Osteoblast (primary cell): ENCODE measurements around the gene ONECUT2. TPM values are rescaled to one million over a fixed set of nuclear protein-coding genes. Genes with fewer than 3 reads are reported as not detected.

ENCODE experiments used
- DNase-seq: peaks from one replicate; pipeline ENCODE4 v3.0.0; 2011; ENCODE audit warnings: low spot score, mixed read lengths; ENCODE audit not compliant: insufficient read length; ENCODE audit errors: missing footprints
- H2AFZ ChIP-seq: 2 replicates; pipeline ENCODE4 v1.6.0; 2011; ENCODE audit warnings: mild to moderate bottlenecking, low read length
- H3K27ac ChIP-seq: 2 replicates; pipeline ENCODE4 v1.5.1; 2011; ENCODE audit warnings: mild to moderate bottlenecking, low read depth, low read length, moderate library complexity
- H3K27me3 ChIP-seq: 2 replicates; pipeline ENCODE4 v1.6.0; 2012; ENCODE audit warnings: mild to moderate bottlenecking, control low read depth, inconsistent platforms, low read length, moderate library complexity; ENCODE audit not compliant: insufficient read depth
- H3K36me3 ChIP-seq: 2 replicates; pipeline ENCODE4 v1.5.1; 2011; ENCODE audit warnings: mild to moderate bottlenecking, low read length, control low read depth, moderate library complexity; ENCODE audit not compliant: insufficient read depth
- H3K4me1 ChIP-seq: 2 replicates; pipeline ENCODE4 v1.5.1; 2011; ENCODE audit warnings: mild to moderate bottlenecking, low read length, control low read depth, moderate library complexity; ENCODE audit not compliant: insufficient read depth
- H3K4me2 ChIP-seq: 2 replicates; pipeline ENCODE4 v1.6.0; 2011; ENCODE audit warnings: mild to moderate bottlenecking, low read length; ENCODE audit not compliant: insufficient read depth
- H3K4me3 ChIP-seq: fragments of 200-600 bp; sonication (generic); 3 replicates; pipeline ENCODE4 v1.5.1; 2012; ENCODE audit warnings: mild to moderate bottlenecking, low read length, inconsistent platforms; ENCODE audit not compliant: insufficient read depth
- H3K79me2 ChIP-seq: 2 replicates; pipeline ENCODE4 v1.6.0; 2012; ENCODE audit warnings: mild to moderate bottlenecking, low read length, control low read depth, inconsistent platforms; ENCODE audit not compliant: insufficient read depth
- H3K9me3 ChIP-seq: 2 replicates; pipeline ENCODE4 v1.5.1; 2011; ENCODE audit warnings: low read depth, low read length, control low read depth
- H4K20me1 ChIP-seq: 2 replicates; pipeline ENCODE4 v1.6.0; 2012; ENCODE audit warnings: mild to moderate bottlenecking, low read length, control low read depth; ENCODE audit not compliant: insufficient read depth
- total RNA-seq: library from RNA; depleted of rRNA; stranded (reverse); fragments of >200 nt; gene quantifications from 2 replicates; pipeline ENCODE4 v1.2.3, GENCODE V29; 2012
- TF ChIP-seq, protein P1 (sequence below): IDR thresholded peaks from 2 replicates; pipeline ENCODE4 v1.5.1; 2011; ENCODE audit warnings: mild to moderate bottlenecking, low read depth, low read length, moderate library complexity; ENCODE audit errors: extremely low read depth

Gene ONECUT2
- total RNA-seq, 1 donor, result under 0.01 TPM

DNA sequence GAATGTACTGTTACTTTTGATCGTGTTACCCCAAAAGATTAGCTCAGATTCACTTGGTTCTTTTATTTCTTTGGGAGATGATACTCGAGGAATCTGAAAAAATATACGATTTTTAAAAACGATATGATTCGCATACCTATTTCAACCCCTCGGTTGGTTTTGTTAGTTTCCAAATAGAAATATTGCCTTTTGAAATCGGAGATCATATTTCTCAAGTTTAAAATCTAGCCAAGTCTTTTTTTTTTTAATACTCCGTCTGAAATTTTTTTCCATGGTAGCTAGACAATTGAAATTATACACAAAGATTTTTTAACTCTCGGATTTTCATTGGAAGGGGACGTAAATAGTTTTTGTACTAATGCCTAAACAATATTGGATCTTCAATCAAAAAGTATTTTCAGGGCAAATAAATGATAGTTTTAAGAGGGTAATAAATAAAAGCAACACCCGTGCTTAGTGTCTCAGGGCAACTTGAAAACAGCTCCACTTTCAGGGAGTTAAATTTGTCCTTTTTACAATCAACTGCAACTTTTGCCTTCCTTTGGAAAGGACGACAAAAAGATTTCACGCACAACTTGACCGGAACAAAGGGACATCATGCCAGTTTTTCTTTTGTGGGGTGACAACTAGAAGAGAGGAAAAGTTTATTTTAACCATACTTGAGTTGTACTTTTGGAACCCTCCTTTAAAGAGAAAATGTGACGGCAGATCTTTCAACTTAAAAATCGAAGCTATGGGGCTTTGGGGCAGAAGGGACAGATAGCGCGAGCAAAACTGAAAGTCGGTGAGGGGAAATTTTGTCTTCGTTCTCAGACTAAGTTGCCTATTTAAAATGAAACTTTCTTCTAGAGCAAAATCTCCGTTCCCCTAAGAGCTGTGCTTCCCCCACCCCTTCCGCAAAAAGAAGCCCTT, 5.8 kb upstream of the ONECUT2 start:
- H3K4me3 ChIP-seq, result no peak overlapping the region
- no peak overlapping the region for H3K27ac ChIP-seq
- no peaks in the 10 kb centered on the region for H3K36me3 ChIP-seq
- H3K79me2 ChIP-seq, result no peaks in the 10 kb centered on the region
- no peaks in the 10 kb centered on the region for H3K4me1 ChIP-seq
- no peak overlapping the region for H3K4me2 ChIP-seq
- no peaks in the 10 kb centered on the region for H3K9me3 ChIP-seq
- no peak for DNase-seq
- TF ChIP-seq, protein P1, sequence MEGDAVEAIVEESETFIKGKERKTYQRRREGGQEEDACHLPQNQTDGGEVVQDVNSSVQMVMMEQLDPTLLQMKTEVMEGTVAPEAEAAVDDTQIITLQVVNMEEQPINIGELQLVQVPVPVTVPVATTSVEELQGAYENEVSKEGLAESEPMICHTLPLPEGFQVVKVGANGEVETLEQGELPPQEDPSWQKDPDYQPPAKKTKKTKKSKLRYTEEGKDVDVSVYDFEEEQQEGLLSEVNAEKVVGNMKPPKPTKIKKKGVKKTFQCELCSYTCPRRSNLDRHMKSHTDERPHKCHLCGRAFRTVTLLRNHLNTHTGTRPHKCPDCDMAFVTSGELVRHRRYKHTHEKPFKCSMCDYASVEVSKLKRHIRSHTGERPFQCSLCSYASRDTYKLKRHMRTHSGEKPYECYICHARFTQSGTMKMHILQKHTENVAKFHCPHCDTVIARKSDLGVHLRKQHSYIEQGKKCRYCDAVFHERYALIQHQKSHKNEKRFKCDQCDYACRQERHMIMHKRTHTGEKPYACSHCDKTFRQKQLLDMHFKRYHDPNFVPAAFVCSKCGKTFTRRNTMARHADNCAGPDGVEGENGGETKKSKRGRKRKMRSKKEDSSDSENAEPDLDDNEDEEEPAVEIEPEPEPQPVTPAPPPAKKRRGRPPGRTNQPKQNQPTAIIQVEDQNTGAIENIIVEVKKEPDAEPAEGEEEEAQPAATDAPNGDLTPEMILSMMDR, result no peak
- H3K27me3 ChIP-seq, result peaks cover 83% of the 10 kb centered on the region
- H2AFZ ChIP-seq, result no peak overlapping the region
- no peaks in the 10 kb centered on the region for H4K20me1 ChIP-seq

DNA sequence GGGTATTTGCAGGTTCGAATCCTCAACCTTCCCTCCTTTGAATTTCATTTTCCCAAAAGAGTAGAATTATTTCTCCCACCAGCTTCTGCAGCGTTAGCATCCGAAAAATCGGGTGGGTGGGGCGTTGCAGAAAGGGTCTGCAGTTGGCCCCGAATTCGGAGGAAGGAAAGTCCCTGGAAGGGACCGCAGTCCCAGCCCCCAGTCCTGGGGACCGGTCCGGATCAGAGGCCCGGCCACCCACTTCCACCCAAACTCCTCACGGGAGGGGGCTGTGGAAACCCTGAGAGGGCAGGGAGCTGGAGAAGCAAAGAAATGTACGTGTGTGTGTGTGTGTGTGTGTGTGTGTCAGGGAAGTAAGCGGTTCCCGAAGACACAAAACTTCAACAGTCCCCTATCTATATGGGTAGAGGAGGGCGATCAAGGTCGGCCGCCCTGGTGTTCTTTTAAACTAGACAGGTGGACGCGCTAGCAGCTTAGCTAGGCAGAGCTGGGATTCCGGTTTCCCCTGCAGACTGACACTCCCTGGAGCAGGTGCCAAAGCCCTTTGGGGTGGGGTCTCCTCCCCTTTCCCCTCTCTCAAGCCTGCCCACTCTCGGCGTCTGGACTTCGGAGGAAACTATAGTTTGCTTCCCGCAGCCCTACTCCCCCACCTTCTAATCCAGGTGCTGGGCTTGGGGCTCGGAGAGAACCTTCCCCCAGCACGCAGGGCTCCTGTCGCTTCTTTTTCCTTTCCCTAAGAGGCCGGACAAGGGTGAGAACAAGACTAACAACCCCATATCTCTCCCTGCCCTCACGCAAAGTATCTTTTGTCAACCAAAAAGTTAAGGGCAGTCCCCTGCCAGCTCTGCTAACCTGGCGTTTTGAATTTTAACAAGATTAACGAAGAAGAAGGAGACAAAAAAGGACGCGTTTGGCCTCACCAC, 4.8 kb upstream of the ONECUT2 start:
- Histone ChIP-seq H3K27me3 (peaks cover 92% of the 10 kb centered on the region), H3K4me2 (no peak overlapping the region)

DNA sequence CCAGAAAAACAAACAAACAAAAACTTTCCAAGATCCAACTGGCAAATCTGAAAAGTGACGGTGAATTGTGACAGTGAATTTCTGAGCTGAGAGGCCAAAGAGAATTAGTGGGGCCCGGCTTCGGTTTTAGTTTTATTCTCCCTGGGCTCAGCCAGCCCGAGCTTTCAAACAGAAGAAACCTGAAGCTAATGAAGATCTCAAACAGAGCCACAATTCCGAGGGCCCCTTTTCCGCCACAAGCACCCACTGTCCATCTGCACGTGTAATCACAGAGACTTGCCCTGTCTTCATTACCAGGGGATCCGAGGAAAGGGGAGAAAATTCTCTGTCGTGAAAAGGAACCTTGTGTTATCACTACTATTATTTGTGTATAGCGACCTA, 4.2 kb upstream of the ONECUT2 start:
- no peaks in the 10 kb centered on the region for H4K20me1 ChIP-seq
- no peaks in the 10 kb centered on the region for H3K9me3 ChIP-seq
- H3K36me3 ChIP-seq, result no peaks in the 10 kb centered on the region
- no peaks in the 10 kb centered on the region for H3K79me2 ChIP-seq
- H3K27me3 ChIP-seq, result peaks cover 93% of the 10 kb centered on the region
- no peak overlapping the region for H2AFZ ChIP-seq
- no peak overlapping the region for H3K4me2 ChIP-seq
- no peak overlapping the region for H3K27ac ChIP-seq
- no peak for DNase-seq
- no peaks in the 10 kb centered on the region for H3K4me1 ChIP-seq
- H3K4me3 ChIP-seq, result no peak overlapping the region
- TF ChIP-seq, protein P1, result no peak

More for the DNA sequence above, 4.8 kb upstream of the ONECUT2 start:
- H3K4me1 ChIP-seq, result no peaks in the 10 kb centered on the region
- no peak overlapping the region for H2AFZ ChIP-seq
- no peak overlapping the region for H3K27ac ChIP-seq
- no peaks in the 10 kb centered on the region for H3K79me2 ChIP-seq
- H3K9me3 ChIP-seq, result no peaks in the 10 kb centered on the region
- H3K36me3 ChIP-seq, result no peaks in the 10 kb centered on the region
- no peaks in the 10 kb centered on the region for H4K20me1 ChIP-seq
- no peak for DNase-seq
- TF ChIP-seq, protein P1, result no peak
- H3K4me3 ChIP-seq, result no peak overlapping the region
